Measurements from ENCODE around the gene MOV10L1.
A peak's percentile ranks its signal among the peaks of the same experiment; 100 is the strongest.
"Not testable (repeated sequence)": the region's sequence is repeated elsewhere in the genome, so short reads cannot be mapped to it uniquely, and the experiment has no call there.

Gene MOV10L1

DNA sequence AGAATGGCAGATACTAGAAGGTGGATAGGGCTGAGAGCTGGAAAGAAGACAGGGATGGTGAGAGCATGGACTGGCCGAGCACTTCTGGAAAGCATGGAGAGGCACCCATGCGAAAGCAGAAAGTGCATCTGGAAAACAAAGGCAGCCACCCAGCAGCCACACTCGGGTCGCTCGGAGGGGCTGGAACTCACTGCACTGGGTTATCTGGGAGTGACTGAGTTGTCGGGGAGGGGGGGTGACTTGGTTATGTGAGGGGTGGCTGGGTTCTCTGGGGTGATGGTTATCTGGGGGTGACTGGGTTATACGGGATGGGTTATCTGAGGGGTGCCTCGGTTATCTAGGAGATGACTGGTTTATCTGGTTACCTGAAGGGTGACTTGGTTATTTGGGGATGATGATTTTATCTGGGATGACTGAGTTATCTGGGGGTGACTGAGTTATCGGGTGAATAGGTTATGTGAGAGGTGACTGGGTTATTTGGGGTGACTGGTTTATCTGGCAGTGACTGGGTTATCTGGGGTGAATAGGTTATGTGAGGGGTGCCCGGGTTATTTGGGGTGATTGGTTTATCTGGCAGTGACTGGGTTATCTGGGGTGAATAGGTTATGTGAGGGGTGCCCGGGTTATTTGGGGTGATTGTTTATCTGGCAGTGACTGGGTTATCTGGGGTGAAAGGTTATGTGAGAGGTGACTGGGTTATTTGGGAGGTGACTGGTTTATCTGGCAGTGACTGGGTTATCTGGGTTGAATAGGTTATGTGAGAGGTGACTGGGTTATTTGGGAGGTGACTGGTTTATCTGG is 78.1 kb downstream of the MOV10L1 start:
- in situ Hi-C loops (cut with MboI; ENCODE audit: low pct_unique_long_range_greater_than_20kb, low sequenced_read_pairs, unreplicated experiment), result no loop called here
- TF ChIP-seq, protein P1, sequence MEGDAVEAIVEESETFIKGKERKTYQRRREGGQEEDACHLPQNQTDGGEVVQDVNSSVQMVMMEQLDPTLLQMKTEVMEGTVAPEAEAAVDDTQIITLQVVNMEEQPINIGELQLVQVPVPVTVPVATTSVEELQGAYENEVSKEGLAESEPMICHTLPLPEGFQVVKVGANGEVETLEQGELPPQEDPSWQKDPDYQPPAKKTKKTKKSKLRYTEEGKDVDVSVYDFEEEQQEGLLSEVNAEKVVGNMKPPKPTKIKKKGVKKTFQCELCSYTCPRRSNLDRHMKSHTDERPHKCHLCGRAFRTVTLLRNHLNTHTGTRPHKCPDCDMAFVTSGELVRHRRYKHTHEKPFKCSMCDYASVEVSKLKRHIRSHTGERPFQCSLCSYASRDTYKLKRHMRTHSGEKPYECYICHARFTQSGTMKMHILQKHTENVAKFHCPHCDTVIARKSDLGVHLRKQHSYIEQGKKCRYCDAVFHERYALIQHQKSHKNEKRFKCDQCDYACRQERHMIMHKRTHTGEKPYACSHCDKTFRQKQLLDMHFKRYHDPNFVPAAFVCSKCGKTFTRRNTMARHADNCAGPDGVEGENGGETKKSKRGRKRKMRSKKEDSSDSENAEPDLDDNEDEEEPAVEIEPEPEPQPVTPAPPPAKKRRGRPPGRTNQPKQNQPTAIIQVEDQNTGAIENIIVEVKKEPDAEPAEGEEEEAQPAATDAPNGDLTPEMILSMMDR (IDR thresholded peaks at IDR 0.05; ENCODE audit: extremely low read depth, insufficient read depth, missing control alignments), result no peak
- no peak for DNase-seq (ENCODE audit: low spot score)

DNA sequence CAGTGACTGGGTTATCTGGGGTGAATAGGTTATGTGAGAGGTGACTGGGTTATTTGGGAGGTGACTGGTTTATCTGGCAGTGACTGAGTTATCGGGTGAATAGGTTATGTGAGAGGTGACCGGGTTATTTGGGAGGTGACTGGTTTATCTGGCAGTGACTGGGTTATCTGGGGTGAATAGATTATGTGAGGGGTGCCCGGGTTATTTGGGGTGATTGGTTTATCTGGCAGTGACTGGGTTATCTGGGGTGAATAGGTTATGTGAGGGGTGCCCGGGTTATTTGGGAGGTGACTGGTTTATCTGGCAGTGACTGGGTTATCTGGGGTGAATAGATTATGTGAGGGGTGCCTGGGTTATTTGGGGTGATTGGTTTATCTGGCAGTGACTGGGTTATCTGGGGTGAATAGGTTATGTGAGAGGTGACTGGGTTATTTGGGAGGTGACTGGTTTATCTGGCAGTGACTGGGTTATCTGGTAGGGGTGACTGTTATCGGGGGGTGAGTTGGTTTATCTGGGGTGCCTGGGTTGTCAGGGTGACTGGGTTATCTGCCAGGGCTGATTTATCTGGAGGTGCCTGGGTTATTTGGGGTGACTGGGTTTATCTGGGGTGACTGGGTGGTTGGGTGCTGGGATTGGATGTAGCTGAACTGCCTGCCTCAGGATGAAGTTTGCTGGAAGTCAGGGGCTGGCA is 78.8 kb downstream of the MOV10L1 start:
- in situ Hi-C loops (cut with MboI; ENCODE audit: low pct_unique_long_range_greater_than_20kb, low sequenced_read_pairs, unreplicated experiment); DNase-seq (ENCODE audit: low spot score): not testable (repeated sequence)

DNA sequence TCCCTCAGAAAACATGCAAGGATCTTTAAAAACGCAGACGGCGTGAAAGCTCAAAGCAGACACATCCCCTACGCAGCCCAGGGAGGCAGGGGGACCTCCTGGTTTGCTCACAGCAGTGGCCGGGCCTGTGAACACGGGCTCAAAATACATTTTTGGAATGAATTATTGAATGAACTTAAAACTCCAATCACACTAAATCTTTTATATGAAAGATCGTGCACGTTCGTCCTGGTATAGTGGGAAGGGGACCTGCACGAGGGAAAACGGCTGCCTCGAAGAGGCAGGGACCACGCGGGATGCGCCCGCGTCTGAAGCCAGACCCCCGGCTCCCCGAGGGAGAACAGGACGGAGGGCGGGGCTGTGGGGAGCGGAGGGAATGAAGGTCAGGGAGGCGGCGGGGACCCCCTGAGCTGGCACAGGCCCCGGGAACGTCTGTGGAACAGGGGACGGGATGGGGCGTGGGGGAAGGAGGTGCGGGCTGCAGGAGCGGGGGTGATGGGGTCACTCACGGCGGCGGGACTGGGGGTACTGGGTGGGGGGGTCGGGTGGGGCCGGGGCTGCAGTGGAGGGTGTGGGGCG is 79.5 kb downstream of the MOV10L1 start:
- TF ChIP-seq, protein P1 (IDR thresholded peaks at IDR 0.05; ENCODE audit: extremely low read depth, insufficient read depth, missing control alignments), result no peak
- DNase-seq (ENCODE audit: low spot score), result no peak

DNA sequence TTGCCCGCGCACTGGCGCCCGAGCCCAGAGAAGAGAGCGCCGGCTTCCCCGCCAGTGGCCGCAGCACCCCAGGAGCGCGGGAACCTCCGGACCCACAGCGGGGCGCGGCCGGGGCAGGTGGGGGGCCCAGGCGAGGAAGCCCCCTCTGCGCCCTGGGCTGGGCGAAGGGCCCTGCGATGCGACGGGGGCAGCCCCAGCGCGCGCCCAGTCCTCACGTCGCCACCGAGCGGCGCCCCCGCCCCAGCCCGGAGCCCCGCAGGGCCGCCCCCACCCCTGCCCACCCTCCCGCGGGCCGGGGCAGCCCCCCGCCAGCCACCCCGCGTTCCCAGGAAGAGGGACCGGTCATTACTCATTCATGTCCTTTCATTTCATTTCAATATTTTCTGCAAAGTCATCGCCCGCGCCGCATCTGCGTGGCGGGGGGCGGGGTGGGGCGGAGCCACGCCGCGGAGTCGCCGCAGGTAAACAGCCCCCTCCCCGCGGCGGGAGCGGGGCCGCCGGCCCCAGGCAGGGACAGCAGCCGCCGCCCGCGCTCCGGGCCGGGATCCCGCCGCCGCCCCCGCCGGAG is 80.1 kb downstream of the MOV10L1 start:
- in situ Hi-C loops (cut with MboI; ENCODE audit: low pct_unique_long_range_greater_than_20kb, low sequenced_read_pairs, unreplicated experiment), result no loop called here
- TF ChIP-seq, protein P1 (IDR thresholded peaks at IDR 0.05; ENCODE audit: extremely low read depth, insufficient read depth, missing control alignments), result peak; percentile 28
- DNase-seq (ENCODE audit: low spot score), result peak; percentile 70

More for the DNA sequence above, 79.5 kb downstream of the MOV10L1 start:
- in situ Hi-C loops (cut with MboI; ENCODE audit: low pct_unique_long_range_greater_than_20kb, low sequenced_read_pairs, unreplicated experiment), result no loop called here

DNA sequence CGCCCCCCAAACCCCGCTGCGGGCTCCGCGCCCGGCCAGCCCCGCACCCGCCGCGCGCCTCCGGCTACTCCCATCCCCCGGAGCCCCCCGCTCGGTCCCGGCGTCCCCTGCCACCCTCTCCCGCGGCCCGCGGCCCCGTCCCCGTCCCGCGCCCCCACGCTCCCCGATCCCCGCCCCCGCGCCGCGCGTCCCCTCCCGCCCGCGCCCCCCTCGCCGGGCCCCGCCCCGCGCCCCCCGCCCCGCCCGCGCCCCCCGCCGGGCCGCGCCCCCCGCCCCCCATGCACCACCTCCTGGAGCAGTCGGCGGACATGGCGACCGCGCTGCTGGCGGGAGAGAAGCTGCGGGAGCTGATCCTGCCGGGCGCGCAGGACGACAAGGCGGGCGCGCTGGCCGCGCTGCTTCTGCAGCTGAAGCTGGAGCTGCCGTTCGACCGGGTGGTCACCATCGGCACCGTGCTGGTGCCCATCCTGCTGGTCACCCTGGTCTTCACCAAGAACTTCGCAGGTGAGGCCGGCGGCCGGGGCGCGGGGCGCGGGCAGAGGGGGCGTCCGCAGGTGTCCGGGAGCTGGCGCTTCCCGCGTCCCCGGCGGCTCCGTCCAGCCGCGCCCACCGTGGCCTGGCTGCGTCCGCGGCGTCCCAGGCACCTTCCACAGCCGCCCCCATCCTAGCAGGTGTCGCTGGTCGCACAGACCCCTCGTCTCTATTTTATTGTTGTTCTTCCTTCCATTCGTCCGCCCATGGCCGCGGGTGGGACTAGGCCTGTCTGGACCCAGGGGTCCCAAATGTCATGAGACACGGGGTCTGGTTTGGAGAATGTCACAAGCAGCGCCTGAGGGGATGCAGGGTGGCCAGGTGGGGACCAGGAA is 80.9 kb downstream of the MOV10L1 start, which contains the start of gene PANX2:
Gene PANX2, plus strand, starts transcription at position 279 of the 866 bp plus-strand sequence. Its CDS starts 0 bp downstream, at position 279.
- no peak for DNase-seq (ENCODE audit: low spot score)
- in situ Hi-C loops (cut with MboI; ENCODE audit: low pct_unique_long_range_greater_than_20kb, low sequenced_read_pairs, unreplicated experiment), result no loop called here
- TF ChIP-seq, protein P1 (IDR thresholded peaks at IDR 0.05; ENCODE audit: extremely low read depth, insufficient read depth, missing control alignments), result no peak

DNA sequence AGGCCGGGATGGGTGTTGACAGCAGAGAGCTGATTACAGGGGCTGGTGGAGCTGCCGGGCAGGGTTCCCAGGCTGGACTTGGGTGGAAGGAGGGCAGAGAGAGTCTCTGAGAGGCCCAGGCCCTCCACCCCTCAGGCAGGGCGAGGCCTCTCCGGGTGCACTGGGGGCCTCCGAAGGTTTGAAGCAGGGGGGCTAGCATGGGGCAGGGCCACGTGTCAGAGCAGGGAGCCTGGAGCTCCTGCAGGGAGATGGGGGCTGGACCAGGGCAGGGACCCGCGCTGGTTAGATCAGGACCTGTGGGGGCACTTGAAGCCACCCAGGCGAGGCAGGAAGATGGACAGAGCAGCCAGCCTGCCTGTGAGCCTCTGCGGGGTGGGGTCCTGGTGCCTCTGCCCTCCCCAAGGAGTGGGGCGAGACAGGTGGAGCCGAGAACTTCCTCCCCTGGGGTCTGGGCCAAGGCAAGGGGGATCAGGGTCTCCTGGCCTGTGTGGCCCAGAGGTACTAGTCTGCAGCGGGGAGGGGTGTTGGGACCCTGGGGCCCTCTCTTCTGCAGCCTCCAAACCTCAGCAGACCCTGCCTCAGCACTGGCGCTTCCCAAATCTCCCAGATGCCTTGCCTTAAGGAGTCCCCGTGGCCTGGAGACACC is 81.6 kb downstream of the MOV10L1 start:
- in situ Hi-C loops (cut with MboI; ENCODE audit: low pct_unique_long_range_greater_than_20kb, low sequenced_read_pairs, unreplicated experiment), result no loop called here
- DNase-seq (ENCODE audit: low spot score), result no peak
- TF ChIP-seq, protein P1 (IDR thresholded peaks at IDR 0.05; ENCODE audit: extremely low read depth, insufficient read depth, missing control alignments), result no peak

Measured in GM13977 (cell line).